HCT116 (cell line): Measurements from ENCODE around the gene CAPZB. TPM values are rescaled to one million over a fixed set of nuclear protein-coding genes. Genes with fewer than 3 reads are reported as not detected.

Experiments
- ATAC-seq: fragments of 200-7000 bp; cut with Tn5 transposase; 2 replicates; pipeline ENCODE4 v1.9.1; 2020; ENCODE audit warnings: mild to moderate bottlenecking, moderate library complexity
- BruUV-seq: library from RNA; stranded (reverse); fragments of 400-500 nt; replicated peaks from 2 replicates; lab custom pipeline; 2021; lab: Mats Ljungman, UMichigan
- CTCF ChIA-PET: fragments of 300-600 bp; sonication (Branson Sonifier 250); formaldehyde crosslinking; loops from one replicate; lab custom pipeline; 2021; ENCODE audit warnings: antibody characterized with exemption; lab: Charles Lee
- POLR2A ChIA-PET: fragments of 300-600, 350-600 bp; sonication (Branson Sonifier 250); formaldehyde crosslinking; loops from one replicate; lab custom pipeline; 2021; ENCODE audit warnings: antibody characterized with exemption; lab: Charles Lee
- RAD21 ChIA-PET, 2 experiments: fragments of 300-600 bp; sonication (Branson Sonifier 250); formaldehyde crosslinking; loops; one replicate each; lab custom pipeline; 2023; ENCODE audit warnings: low total read pairs in 2 of 2; ENCODE audit not compliant: uncharacterized antibody in 2 of 2, unreplicated experiment in 2 of 2, low non-redundant PET in 1 of 2; lab: Charles Lee
- DNase-seq: peaks from one replicate; pipeline ENCODE4 v3.0.0-alpha.2; 2010; ENCODE audit warnings: low read depth, low spot score
- H2AFZ ChIP-seq: fragments of 200-600 bp; shearing (Covaris generic), sonication (generic); 2 replicates; pipeline ENCODE4 v1.6.1; 2017; ENCODE audit warnings: low read depth, mixed run types, mixed read lengths, antibody characterized with exemption, low read length; ENCODE audit not compliant: poor library complexity, severe bottlenecking
- H3K27ac ChIP-seq: 2 replicates; pipeline ENCODE4 v1.5.1; 2012; ENCODE audit warnings: low read depth, low read length
- H3K27me3 ChIP-seq: fragments of 200-600 bp; sonication (generic); 2 replicates; pipeline ENCODE4 v1.6.1; 2016; ENCODE audit warnings: mixed run types, low read length, mixed read lengths; ENCODE audit not compliant: insufficient read depth
- H3K36me3 ChIP-seq, 2 experiments: fragments of 200-500 bp in 1 of 2; fragments of 200-600 bp in 1 of 2; sonication (Bioruptor generic) in 1 of 2; sonication (generic) in 1 of 2; 2 replicates each; pipeline versions ENCODE4 v1.5.1 to v1.6.1; 2014 to 2016; ENCODE audit warnings: low read length in 2 of 2, inconsistent platforms in 1 of 2, mixed read lengths in 1 of 2, mixed run types in 1 of 2; ENCODE audit not compliant: insufficient read depth in 2 of 2, control insufficient read depth in 1 of 2
- H3K4me1 ChIP-seq, 2 experiments: fragments of 200-600 bp in 1 of 2; sonication (generic) in 1 of 2; 2 replicates each; pipeline versions ENCODE4 v1.5.1 to v1.6.1; 2012 to 2017; ENCODE audit warnings: low read length in 2 of 2, inconsistent platforms in 1 of 2, mild to moderate bottlenecking in 1 of 2, mixed read lengths in 1 of 2, mixed run types in 1 of 2, moderate library complexity in 1 of 2; ENCODE audit not compliant: insufficient read depth in 2 of 2, control insufficient read depth in 1 of 2
- H3K4me2 ChIP-seq: fragments of 200-600 bp; sonication (generic); 2 replicates; pipeline ENCODE4 v1.6.1; 2017; ENCODE audit warnings: mixed run types, low read length, mixed read lengths
- H3K4me3 ChIP-seq, 2 experiments: fragments of 200-600 bp in 1 of 2; sonication (generic) in 1 of 2; replicated peaks in 1 of 2; 2 replicates each; pipeline ENCODE4 v1.5.1; 2011 to 2016; ENCODE audit warnings: low read length in 2 of 2, control low read depth in 1 of 2, low read depth in 1 of 2, mild to moderate bottlenecking in 1 of 2, mixed read lengths in 1 of 2, mixed run types in 1 of 2
- H3K79me2 ChIP-seq: fragments of 200-600 bp; sonication (generic); 2 replicates; pipeline ENCODE4 v1.6.1; 2017; ENCODE audit warnings: mild to moderate bottlenecking, mixed run types, low read length, moderate library complexity, mixed read lengths; ENCODE audit not compliant: insufficient read depth
- H3K9ac ChIP-seq: fragments of 200-600 bp; sonication (generic); 2 replicates; pipeline ENCODE4 v1.6.1; 2016; ENCODE audit warnings: low read length, mixed read lengths
- H3K9me2 ChIP-seq: fragments of 200-600 bp; sonication (generic), shearing (Covaris generic); 2 replicates; pipeline ENCODE4 v1.6.1; 2017; ENCODE audit warnings: mixed run types, mild to moderate bottlenecking, moderate library complexity; ENCODE audit not compliant: insufficient read depth
- H3K9me3 ChIP-seq, 2 experiments: fragments of 200-500 bp in 1 of 2; fragments of 200-600 bp in 1 of 2; sonication (Bioruptor generic) in 1 of 2; sonication (generic) in 1 of 2; 2 replicates each; pipeline ENCODE4 v1.6.1; 2014 to 2017; ENCODE audit warnings: low read length in 2 of 2, mixed read lengths in 2 of 2, inconsistent platforms in 1 of 2, low read depth in 1 of 2, mild to moderate bottlenecking in 1 of 2, mixed run types in 1 of 2, moderate library complexity in 1 of 2; ENCODE audit not compliant: control insufficient read depth in 1 of 2, insufficient read depth in 1 of 2
- H4K20me1 ChIP-seq: fragments of 200-600 bp; sonication (generic), shearing (Covaris generic); 2 replicates; pipeline ENCODE4 v1.6.1; 2017; ENCODE audit warnings: mixed run types, mild to moderate bottlenecking, moderate library complexity; ENCODE audit not compliant: insufficient read depth
- ATF3 ChIP-seq: IDR thresholded peaks from 2 replicates; pipeline ENCODE4 v1.6.1; 2012
- CEBPB ChIP-seq: IDR thresholded peaks from 2 replicates; pipeline ENCODE4 v1.6.1; 2012; ENCODE audit warnings: low read depth
- CTCF ChIP-seq, 3 experiments: fragments of 200-600 bp in 1 of 3; sonication (generic) in 1 of 3; IDR thresholded peaks in 2 of 3; conservative IDR thresholded peaks in 1 of 3; 2 replicates each; pipeline ENCODE4 v1.5.1; 2012 to 2017; ENCODE audit warnings: low read depth in 2 of 3, low read length in 2 of 3, antibody characterized with exemption in 1 of 3, borderline replicate concordance in 1 of 3, control low read depth in 1 of 3, mild to moderate bottlenecking in 1 of 3, mixed read lengths in 1 of 3, mixed run types in 1 of 3, moderate library complexity in 1 of 3; ENCODE audit not compliant: insufficient read depth in 1 of 3
- EGR1 ChIP-seq: IDR thresholded peaks from 2 replicates; pipeline ENCODE4 v1.6.1; 2012; ENCODE audit warnings: low read depth
- FOSL1 ChIP-seq: IDR thresholded peaks from 2 replicates; pipeline ENCODE4 v1.6.1; 2012; ENCODE audit warnings: low read depth
- ZBTB33 ChIP-seq: IDR thresholded peaks from 2 replicates; pipeline ENCODE4 v1.6.1; 2011; ENCODE audit warnings: mild to moderate bottlenecking, low read length, moderate library complexity; ENCODE audit not compliant: insufficient replicate concordance; ENCODE audit errors: extremely low read depth
- intact Hi-C: fragments of 100-400 bp; cut with micrococcal nuclease; formaldehyde crosslinking; loops from 2 replicates; pipeline ENCODE4 v1.10.0; 2022
- total RNA-seq: library from RNA; stranded (reverse); gene quantifications from one replicate; pipeline ENCODE4 v1.2.1, GENCODE V29; 2021; ENCODE audit not compliant: unreplicated experiment

The CAPZB gene
- total RNA-seq, 1 experiment from 2014 or later, result 203 TPM

GRCh38 chr1:19456968-19457441, 28.3 kb downstream of the CAPZB start:
- no peak overlapping the region for H3K27ac ChIP-seq
- H3K9me2 ChIP-seq, result no peaks in the 10 kb centered on the region
- no peaks in the 10 kb centered on the region for H3K36me3 ChIP-seq
- ChIA-PET POLR2A (no interaction called here), CTCF (no interaction called here), RAD21 (no interaction called here)
- peaks cover 91% of the 10 kb centered on the region for H3K79me2 ChIP-seq
- H3K9me3 ChIP-seq, result no peaks in the 10 kb centered on the region
- no peaks in the 10 kb centered on the region for H3K27me3 ChIP-seq
- no TSS peak for BruUV-seq
- peaks cover under 1 to 6% of the 10 kb centered on the region in 2 experiments; a peak in 3 of 4 replicates for H3K4me1 ChIP-seq
- H3K4me2 ChIP-seq, result no peak overlapping the region
- H3K9ac ChIP-seq, result no peak overlapping the region
- H3K4me3 ChIP-seq, result no peak overlapping the region
- DNase-seq (no peak), ATAC-seq (no peak)
- no peak overlapping the region for H2AFZ ChIP-seq
- TF ChIP-seq EGR1 (no peak), CTCF (IDR thresholded peaks at IDR 0.05 in 2 of 3, conservative IDR thresholded peaks at IDR 0.05 in 1 of 3; ENCODE audit: borderline replicate concordance in 1 of 3, insufficient read depth in 1 of 3, low read depth in 2 of 3, low read length in 2 of 3) (no peak), FOSL1 (no peak), CEBPB (no peak), ZBTB33 (no peak), ATF3 (no peak)
- H4K20me1 ChIP-seq, result peaks cover 4% of the 10 kb centered on the region; the same call in 1 of the 2 replicates
- intact Hi-C loops, result no loop called here
